GM19043 (cell line): ENCODE data around the gene TSPY2.
"Not testable (repeated sequence)": the region's sequence is repeated elsewhere in the genome, so short reads cannot be mapped to it uniquely, and the experiment has no call there.

Experiments used
- ATAC-seq: cut with Tn5 transposase; IDR thresholded peaks from one replicate; pipeline ENCODE4 v1.9.1; 2021; ENCODE audit warnings: low read depth; ENCODE audit not compliant: unreplicated experiment

Gene TSPY2, protein sequence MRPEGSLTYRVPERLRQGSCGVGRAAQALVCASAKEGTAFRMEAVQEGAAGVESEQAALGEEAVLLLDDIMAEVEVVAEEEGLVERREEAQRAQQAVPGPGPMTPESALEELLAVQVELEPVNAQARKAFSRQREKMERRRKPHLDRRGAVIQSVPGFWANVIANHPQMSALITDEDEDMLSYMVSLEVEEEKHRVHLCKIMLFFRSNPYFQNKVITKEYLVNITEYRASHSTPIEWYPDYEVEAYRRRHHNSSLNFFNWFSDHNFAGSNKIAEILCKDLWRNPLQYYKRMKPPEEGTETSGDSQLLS

DNA sequence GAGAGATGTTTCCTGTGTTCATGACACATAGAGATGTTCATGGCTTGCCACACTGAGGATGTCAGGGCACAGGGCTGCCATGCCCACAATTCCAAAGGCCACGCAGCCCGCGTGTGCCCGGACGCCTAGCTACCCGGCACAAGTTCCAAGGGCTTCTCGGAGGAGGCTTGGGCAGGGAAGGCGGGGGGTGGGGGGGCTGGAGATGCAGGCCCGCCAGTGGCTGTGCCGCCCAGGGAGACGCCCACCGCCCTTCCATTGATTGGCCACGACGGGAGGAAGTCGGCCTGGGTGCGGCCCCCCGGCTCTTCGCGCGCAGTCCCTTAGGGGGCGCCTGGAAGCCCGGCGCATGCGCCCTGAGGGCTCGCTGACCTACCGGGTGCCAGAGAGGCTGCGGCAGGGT lies at the start of gene TSPY2:
TSPY2 (plus strand) TSS at position 301 of the 400 bp plus-strand sequence; CDS start at position 347, 46 bp downstream.
- not testable (repeated sequence) for ATAC-seq

DNA sequence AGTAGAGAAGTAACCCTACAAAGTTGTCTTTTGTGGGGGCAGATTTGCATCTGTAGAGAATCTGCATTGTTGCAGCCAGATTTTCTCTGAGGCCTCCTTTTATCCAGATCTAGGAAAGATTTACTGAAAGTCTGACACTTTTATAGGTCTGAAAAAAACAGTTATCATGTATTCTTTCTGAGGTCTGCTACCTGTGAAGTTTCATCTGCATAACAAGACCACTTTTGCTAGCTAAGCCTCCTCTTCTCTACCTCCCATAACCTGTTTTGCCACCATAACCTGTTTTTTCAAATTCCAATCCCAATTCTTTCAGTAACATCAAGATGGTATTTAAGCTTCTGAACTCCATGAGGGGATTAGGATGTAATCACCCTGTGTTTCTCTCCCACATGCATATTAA lies 36.5 kb upstream of the TSPY2 start:
- not testable (repeated sequence) for ATAC-seq

GRCh38 chrY:6217045-6217444 lies 29.0 kb upstream of the TSPY2 start:
- not testable (repeated sequence) for ATAC-seq

GRCh38 chrY:6269839-6270238 lies 23.8 kb downstream of the TSPY2 start:
- not testable (repeated sequence) for ATAC-seq
